Measurements from ENCODE around the gene ZC3H18.

DNA sequence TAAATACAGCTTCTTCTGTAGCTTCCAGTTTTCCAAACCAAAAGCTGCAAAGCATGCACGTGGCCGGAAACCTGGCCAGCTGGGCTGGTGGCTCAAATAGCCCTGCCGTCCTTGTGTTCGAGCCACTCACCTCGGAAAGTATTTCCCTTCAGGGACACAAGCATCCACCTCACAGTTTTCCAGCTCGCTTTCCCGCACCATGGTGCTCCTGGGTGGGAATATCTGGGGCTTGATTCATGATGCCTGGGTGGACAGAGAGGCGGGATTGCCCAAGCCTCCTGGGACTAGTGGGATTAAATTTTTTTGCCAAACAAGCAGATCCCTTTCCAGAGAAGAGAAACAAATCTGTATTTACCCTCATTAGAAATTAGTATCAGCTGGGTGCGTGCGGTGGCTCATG, 99.8 kb downstream of the ZC3H18 start:
- TF ChIP-seq, protein P1, sequence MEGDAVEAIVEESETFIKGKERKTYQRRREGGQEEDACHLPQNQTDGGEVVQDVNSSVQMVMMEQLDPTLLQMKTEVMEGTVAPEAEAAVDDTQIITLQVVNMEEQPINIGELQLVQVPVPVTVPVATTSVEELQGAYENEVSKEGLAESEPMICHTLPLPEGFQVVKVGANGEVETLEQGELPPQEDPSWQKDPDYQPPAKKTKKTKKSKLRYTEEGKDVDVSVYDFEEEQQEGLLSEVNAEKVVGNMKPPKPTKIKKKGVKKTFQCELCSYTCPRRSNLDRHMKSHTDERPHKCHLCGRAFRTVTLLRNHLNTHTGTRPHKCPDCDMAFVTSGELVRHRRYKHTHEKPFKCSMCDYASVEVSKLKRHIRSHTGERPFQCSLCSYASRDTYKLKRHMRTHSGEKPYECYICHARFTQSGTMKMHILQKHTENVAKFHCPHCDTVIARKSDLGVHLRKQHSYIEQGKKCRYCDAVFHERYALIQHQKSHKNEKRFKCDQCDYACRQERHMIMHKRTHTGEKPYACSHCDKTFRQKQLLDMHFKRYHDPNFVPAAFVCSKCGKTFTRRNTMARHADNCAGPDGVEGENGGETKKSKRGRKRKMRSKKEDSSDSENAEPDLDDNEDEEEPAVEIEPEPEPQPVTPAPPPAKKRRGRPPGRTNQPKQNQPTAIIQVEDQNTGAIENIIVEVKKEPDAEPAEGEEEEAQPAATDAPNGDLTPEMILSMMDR (conservative IDR thresholded peaks at IDR 0.05; ENCODE audit: low read depth in 2 of 2), result no peak
- TF ChIP-seq POLR2AphosphoS5 (IDR thresholded peaks at IDR 0.05; ENCODE audit: low read depth) (no peak), CREB1 (CRISPR knock-in tag; IDR thresholded peaks at IDR 0.05; ENCODE audit: low read depth) (no peak), REST (IDR thresholded peaks at IDR 0.05; ENCODE audit: unreplicated experiment) (no peak), EZH2phosphoT487 (IDR thresholded peaks at IDR 0.05; ENCODE audit: unreplicated experiment) (no peak), JUNB (IDR thresholded peaks at IDR 0.05; ENCODE audit: unreplicated experiment) (no peak), STAT1 (IDR thresholded peaks at IDR 0.05; ENCODE audit: unreplicated experiment) (no peak), EZH2 (IDR thresholded peaks at IDR 0.05; ENCODE audit: low read depth, unreplicated experiment) (no peak)
